NCI-H2081 treated with DMSO at 0.1 percent for 48 hours (cell line): ENCODE measurements around the gene RABL6.
"Not testable (repeated sequence)": the region's sequence is repeated elsewhere in the genome, so short reads cannot be mapped to it uniquely, and the experiment has no call there.

Experiments
- DNase-seq: peaks from one replicate; lab custom pipeline; 2025; lab: John Stamatoyannopoulos, UW

Gene RABL6

GRCh38 chr9:136857581-136858412 lies 50.0 kb downstream of the RABL6 start:
- DNase-seq: no peak

GRCh38 chr9:136858452-136858843 lies 50.7 kb downstream of the RABL6 start:
- no peak for DNase-seq

GRCh38 chr9:136858844-136859757 lies 51.4 kb downstream of the RABL6 start:
- DNase-seq: no peak

GRCh38 chr9:136860529-136860928 lies 52.8 kb downstream of the RABL6 start:
- DNase-seq: no peak

- DNase-seq: no peak
Observed at GRCh38 chr9:136860933-136861873, 53.5 kb downstream of the RABL6 start.

GRCh38 chr9:136861874-136862457 lies 54.2 kb downstream of the RABL6 start:
- no peak for DNase-seq

GRCh38 chr9:136862849-136863622 lies 55.3 kb downstream of the RABL6 start:
- DNase-seq: no peak

- DNase-seq: no peak
Observed at GRCh38 chr9:136863623-136864273, 56.0 kb downstream of the RABL6 start.

- no peak for DNase-seq
Observed at GRCh38 chr9:136865041-136865767, 57.5 kb downstream of the RABL6 start.

GRCh38 chr9:136865768-136866103 lies 58.0 kb downstream of the RABL6 start:
- no peak for DNase-seq

GRCh38 chr9:136866898-136867421 lies 59.2 kb downstream of the RABL6 start:
- not testable (repeated sequence) for DNase-seq

GRCh38 chr9:136867480-136867879 lies 59.7 kb downstream of the RABL6 start:
- no peak for DNase-seq

- no peak for DNase-seq
Observed at GRCh38 chr9:136867917-136868316, 60.2 kb downstream of the RABL6 start.

GRCh38 chr9:136868644-136869043 lies 60.9 kb downstream of the RABL6 start:
- DNase-seq: no peak

GRCh38 chr9:136869611-136870010 lies 61.9 kb downstream of the RABL6 start:
- DNase-seq: not testable (repeated sequence)

GRCh38 chr9:136875155-136875554 lies 67.4 kb downstream of the RABL6 start:
- no peak for DNase-seq

- DNase-seq: no peak
Observed at GRCh38 chr9:136876476-136876875, 68.7 kb downstream of the RABL6 start.

- DNase-seq: no peak
Observed at GRCh38 chr9:136880651-136881050, 72.9 kb downstream of the RABL6 start.

GRCh38 chr9:136881691-136882108 lies 74.0 kb downstream of the RABL6 start:
- DNase-seq: no peak
